ENCODE results near the gene MYL7.

The MYL7 gene

DNA sequence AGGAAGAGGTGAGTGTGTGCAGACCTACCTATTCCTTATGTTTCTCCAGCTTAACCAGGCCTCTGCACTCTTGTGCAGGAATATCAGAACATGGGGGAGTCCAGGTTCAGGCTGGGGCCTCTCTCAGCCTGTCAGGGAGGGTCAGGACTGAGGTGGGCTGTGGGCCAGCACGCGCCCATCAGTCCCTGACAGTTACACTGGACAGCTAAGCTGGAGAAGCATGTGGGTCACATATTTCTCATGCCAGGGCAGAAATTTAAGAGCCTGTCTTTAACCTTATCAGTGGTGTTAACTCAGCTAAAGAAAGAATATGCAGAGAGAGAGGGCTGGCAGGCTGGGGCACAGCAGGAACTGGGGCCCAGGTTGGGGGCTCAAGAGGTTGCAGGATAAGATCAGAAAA is 9.1 kb downstream of the MYL7 start:
- Histone ChIP-seq H3K4me3 (ENCODE audit: insufficient read depth, low read length, poor library complexity, severe bottlenecking) (no peak overlapping the region), H3K9me3 (ENCODE audit: insufficient read depth, low read length) (no peaks in the 10 kb centered on the region), H3K27me3 (ENCODE audit: low read length) (no peaks in the 10 kb centered on the region), H4K20me1 (ENCODE audit: low read depth, low read length) (no peaks in the 10 kb centered on the region), H3K4me2 (ENCODE audit: low read depth, low read length, poor library complexity, severe bottlenecking) (no peak overlapping the region), H3K27ac (ENCODE audit: low read depth, low read length) (no peak overlapping the region), H3K79me2 (ENCODE audit: insufficient read depth, low read length) (no peaks in the 10 kb centered on the region), H3F3A (ENCODE audit: insufficient read depth) (no peaks in the 10 kb centered on the region), H2AFZ (ENCODE audit: low read depth, low read length, severe bottlenecking) (no peak overlapping the region), H3K9ac (ENCODE audit: low read length) (no peak overlapping the region), H3K36me3 (ENCODE audit: low read length) (no peaks in the 10 kb centered on the region), H3K9me2 (replicated peaks; ENCODE audit: insufficient read depth, low read length) (no peaks in the 10 kb centered on the region)
- TF ChIP-seq EZH2phosphoT487 (conservative IDR thresholded peaks at IDR 0.05; ENCODE audit: low read length) (no peak), CTCF (IDR thresholded peaks at IDR 0.05; ENCODE audit: insufficient read depth, low read length, poor library complexity, severe bottlenecking) (no peak)

- Histone ChIP-seq H3K79me2 (ENCODE audit: insufficient read depth, low read length) (no peaks in the 10 kb centered on the region), H3K9me2 (replicated peaks; ENCODE audit: insufficient read depth, low read length) (no peaks in the 10 kb centered on the region), H3F3A (ENCODE audit: insufficient read depth) (no peaks in the 10 kb centered on the region), H3K27me3 (ENCODE audit: low read length) (no peaks in the 10 kb centered on the region), H3K9ac (ENCODE audit: low read length) (no peak overlapping the region), H3K27ac (ENCODE audit: low read depth, low read length) (no peak overlapping the region), H3K4me2 (ENCODE audit: low read depth, low read length, poor library complexity, severe bottlenecking) (no peak overlapping the region), H3K9me3 (ENCODE audit: insufficient read depth, low read length) (no peaks in the 10 kb centered on the region), H3K4me3 (ENCODE audit: insufficient read depth, low read length, poor library complexity, severe bottlenecking) (no peak overlapping the region), H2AFZ (ENCODE audit: low read depth, low read length, severe bottlenecking) (no peak overlapping the region), H3K36me3 (ENCODE audit: low read length) (no peaks in the 10 kb centered on the region), H4K20me1 (ENCODE audit: low read depth, low read length) (no peaks in the 10 kb centered on the region)
- TF ChIP-seq EZH2phosphoT487 (conservative IDR thresholded peaks at IDR 0.05; ENCODE audit: low read length) (no peak), CTCF (IDR thresholded peaks at IDR 0.05; ENCODE audit: insufficient read depth, low read length, poor library complexity, severe bottlenecking) (no peak)
Observed at GRCh38 chr7:44131173-44132029, 9.7 kb downstream of the MYL7 start.

DNA sequence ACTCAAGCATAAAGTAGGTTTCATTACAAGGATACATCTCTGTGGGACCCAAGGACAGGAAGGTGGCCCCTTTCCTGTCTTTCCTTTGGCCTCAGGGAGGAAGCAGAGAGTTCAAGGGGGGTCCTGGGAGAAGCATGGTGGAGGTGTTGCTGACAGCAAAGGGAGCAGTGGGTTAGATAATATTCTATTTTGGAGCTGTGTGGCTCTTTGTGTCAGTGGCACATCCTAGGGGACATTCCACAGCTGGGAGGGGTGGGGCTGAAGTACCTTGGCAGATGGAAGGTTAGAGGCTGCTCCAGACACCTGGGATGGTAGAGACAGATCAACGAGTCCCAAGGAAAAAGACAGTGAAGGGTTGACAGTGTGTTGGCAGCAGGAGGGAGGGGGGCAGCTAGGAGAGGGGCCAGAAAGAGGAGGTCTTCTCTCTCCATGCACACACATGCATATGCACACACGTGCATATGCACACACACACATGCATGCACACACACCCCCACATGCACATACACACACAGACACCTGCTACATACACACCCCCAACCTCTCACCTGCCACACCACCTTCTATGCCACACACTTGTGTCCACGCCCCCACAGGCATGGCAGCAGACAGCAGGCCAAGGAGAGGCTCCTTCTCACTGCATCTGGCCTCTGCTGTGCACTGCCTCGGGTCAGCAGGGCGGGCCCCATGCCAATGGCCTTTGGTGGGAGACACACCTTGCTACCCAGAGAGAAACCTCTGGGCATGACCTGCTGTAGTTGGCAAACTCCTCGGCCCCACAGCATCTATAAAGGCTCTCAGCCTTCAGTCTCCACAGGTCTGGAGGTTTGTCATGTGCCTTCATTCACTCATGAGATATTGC is 12.2 kb downstream of the MYL7 start:
- Histone ChIP-seq H3K9me3 (ENCODE audit: insufficient read depth, low read length) (no peaks in the 10 kb centered on the region), H3K9ac (ENCODE audit: low read length) (no peak overlapping the region), H2AFZ (ENCODE audit: low read depth, low read length, severe bottlenecking) (no peak overlapping the region), H3K4me3 (ENCODE audit: insufficient read depth, low read length, poor library complexity, severe bottlenecking) (no peak overlapping the region), H3K79me2 (ENCODE audit: insufficient read depth, low read length) (no peaks in the 10 kb centered on the region), H4K20me1 (ENCODE audit: low read depth, low read length) (no peaks in the 10 kb centered on the region), H3K27ac (ENCODE audit: low read depth, low read length) (no peak overlapping the region), H3K4me2 (ENCODE audit: low read depth, low read length, poor library complexity, severe bottlenecking) (no peak overlapping the region), H3K27me3 (ENCODE audit: low read length) (no peaks in the 10 kb centered on the region), H3K9me2 (replicated peaks; ENCODE audit: insufficient read depth, low read length) (no peaks in the 10 kb centered on the region), H3K36me3 (ENCODE audit: low read length) (no peaks in the 10 kb centered on the region), H3F3A (ENCODE audit: insufficient read depth) (peaks cover 7% of the 10 kb centered on the region)
- no peak for TF ChIP-seq EZH2phosphoT487 (conservative IDR thresholded peaks at IDR 0.05; ENCODE audit: low read length)
- no peak for TF ChIP-seq CTCF (IDR thresholded peaks at IDR 0.05; ENCODE audit: insufficient read depth, low read length, poor library complexity, severe bottlenecking)
